Adrenal gland (tissue), 5 donors: Measurements from ENCODE around the gene TMPRSS11D.

Source experiments
- CTCF ChIP-seq, 6 experiments: fragments of 450-650 bp in 4 of 6; fragments of 200-600 bp in 2 of 6; sonication (generic) in 1 of 6; IDR thresholded peaks; 1 replicate in 5 of 6; 2 replicates in 1 of 6; pipeline versions ENCODE4 v1.5.1 to v1.8.0; 2016 to 2021; ENCODE audit warnings: antibody characterized with exemption in 6 of 6, mild to moderate bottlenecking in 2 of 6, moderate library complexity in 1 of 6
- POLR2A ChIP-seq, 2 donors: fragments of 450-650 bp; IDR thresholded peaks; one replicate each; pipeline ENCODE4 v1.6.1; 2017; ENCODE audit warnings: antibody characterized with exemption in 2 of 2, mild to moderate bottlenecking in 2 of 2, moderate library complexity in 1 of 2
- donor health status: DM: no; HTN: no; CAD: no.

- TF ChIP-seq CTCF (IDR thresholded peaks at IDR 0.05) (no peak), POLR2A (IDR thresholded peaks at IDR 0.05) (no peak)
Observed at GRCh38 chr4:67861513-67861912, 22.3 kb downstream of the TMPRSS11D start.
